ENCODE measurements around the gene ZBTB20. TPM values are rescaled to one million over a fixed set of nuclear protein-coding genes. Genes with fewer than 3 reads are reported as not detected.

ZBTB20 gene
- total RNA-seq, 1 experiment from 2014 or later: 12.8 TPM

- POLR2A ChIA-PET: no interaction called here
- Mint-ChIP-seq H3K4me3 (ENCODE audit: unreplicated experiment) (no peak overlapping the region), H3K4me1 (ENCODE audit: low read depth, unreplicated experiment) (peaks cover 6% of the 10 kb centered on the region), H3K27me3 (ENCODE audit: insufficient read depth, unreplicated experiment) (no peaks in the 10 kb centered on the region), H3K36me3 (ENCODE audit: insufficient read depth, unreplicated experiment) (no peaks in the 10 kb centered on the region), H3K27ac (ENCODE audit: unreplicated experiment) (no peak overlapping the region), H3K9me3 (ENCODE audit: unreplicated experiment) (no peaks in the 10 kb centered on the region)
- TF ChIP-seq, protein P1, sequence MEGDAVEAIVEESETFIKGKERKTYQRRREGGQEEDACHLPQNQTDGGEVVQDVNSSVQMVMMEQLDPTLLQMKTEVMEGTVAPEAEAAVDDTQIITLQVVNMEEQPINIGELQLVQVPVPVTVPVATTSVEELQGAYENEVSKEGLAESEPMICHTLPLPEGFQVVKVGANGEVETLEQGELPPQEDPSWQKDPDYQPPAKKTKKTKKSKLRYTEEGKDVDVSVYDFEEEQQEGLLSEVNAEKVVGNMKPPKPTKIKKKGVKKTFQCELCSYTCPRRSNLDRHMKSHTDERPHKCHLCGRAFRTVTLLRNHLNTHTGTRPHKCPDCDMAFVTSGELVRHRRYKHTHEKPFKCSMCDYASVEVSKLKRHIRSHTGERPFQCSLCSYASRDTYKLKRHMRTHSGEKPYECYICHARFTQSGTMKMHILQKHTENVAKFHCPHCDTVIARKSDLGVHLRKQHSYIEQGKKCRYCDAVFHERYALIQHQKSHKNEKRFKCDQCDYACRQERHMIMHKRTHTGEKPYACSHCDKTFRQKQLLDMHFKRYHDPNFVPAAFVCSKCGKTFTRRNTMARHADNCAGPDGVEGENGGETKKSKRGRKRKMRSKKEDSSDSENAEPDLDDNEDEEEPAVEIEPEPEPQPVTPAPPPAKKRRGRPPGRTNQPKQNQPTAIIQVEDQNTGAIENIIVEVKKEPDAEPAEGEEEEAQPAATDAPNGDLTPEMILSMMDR (IDR thresholded peaks at IDR 0.05; ENCODE audit: insufficient read depth in 1 of 2, low read depth in 1 of 2, low read length in 1 of 2, severe bottlenecking in 1 of 2, unreplicated experiment in 1 of 2): no peak
- Histone ChIP-seq H3K9me3 (no peaks in the 10 kb centered on the region), H3K36me3 (ENCODE audit: control insufficient read depth, insufficient read depth, low read length) (no peaks in the 10 kb centered on the region), H3K4me3 (ENCODE audit: low read depth, low read length) (no peak overlapping the region), H3K27me3 (replicated peaks; ENCODE audit: control insufficient read depth, insufficient read depth, low read length) (no peaks in the 10 kb centered on the region), H3K4me1 (peaks cover 8% of the 10 kb centered on the region)
- no peak for DNase-seq
- intact Hi-C loops (cut with micrococcal nuclease; ENCODE audit: unreplicated experiment): no loop called here
- CTCF ChIA-PET: no interaction called here
- no TSS peak for BruUV-seq (replicated peaks)
Measured at GRCh38 chr3:114481113-114481512, 666.0 kb downstream of the ZBTB20 start.

DNA sequence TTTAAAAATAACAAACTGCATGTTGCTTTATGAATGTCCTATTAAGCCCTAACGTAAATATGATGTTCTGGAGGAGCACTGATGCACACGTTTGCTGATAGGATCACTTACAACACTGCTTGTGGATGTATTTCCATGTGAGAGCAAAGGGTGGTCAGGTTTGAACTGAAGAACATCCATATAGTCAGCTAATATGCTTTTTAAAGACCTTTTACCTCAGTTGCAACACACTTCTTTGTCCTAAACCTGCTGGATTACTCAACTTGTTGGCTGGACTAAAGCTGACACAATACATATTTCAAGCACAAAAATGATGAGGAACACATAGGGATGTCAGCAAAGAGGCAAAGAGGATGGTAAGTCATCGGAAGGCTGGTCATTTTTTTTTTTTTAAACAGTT, 666.6 kb downstream of the ZBTB20 start:
- no peaks in the 10 kb centered on the region for H3K36me3 ChIP-seq (ENCODE audit: control insufficient read depth, insufficient read depth, low read length)
- ChIA-PET CTCF (no interaction called here), POLR2A (no interaction called here)
- no peaks in the 10 kb centered on the region for H3K27me3 ChIP-seq (replicated peaks; ENCODE audit: control insufficient read depth, insufficient read depth, low read length)
- Mint-ChIP-seq H3K36me3 (ENCODE audit: insufficient read depth, unreplicated experiment) (no peaks in the 10 kb centered on the region), H3K27me3 (ENCODE audit: insufficient read depth, unreplicated experiment) (no peaks in the 10 kb centered on the region), H3K9me3 (ENCODE audit: unreplicated experiment) (no peaks in the 10 kb centered on the region), H3K27ac (ENCODE audit: unreplicated experiment) (no peak overlapping the region), H3K4me3 (ENCODE audit: unreplicated experiment) (no peak overlapping the region), H3K4me1 (ENCODE audit: low read depth, unreplicated experiment) (peaks cover 8% of the 10 kb centered on the region)
- BruUV-seq (replicated peaks): no TSS peak
- no peak for DNase-seq
- H3K4me1 ChIP-seq: peaks cover 9% of the 10 kb centered on the region
- H3K4me3 ChIP-seq (ENCODE audit: low read depth, low read length): no peak overlapping the region
- TF ChIP-seq, protein P1 (IDR thresholded peaks at IDR 0.05; ENCODE audit: insufficient read depth in 1 of 2, low read depth in 1 of 2, low read length in 1 of 2, severe bottlenecking in 1 of 2, unreplicated experiment in 1 of 2): no peak
- intact Hi-C loops (cut with micrococcal nuclease; ENCODE audit: unreplicated experiment): no loop called here
- H3K9me3 ChIP-seq: no peaks in the 10 kb centered on the region

DNA sequence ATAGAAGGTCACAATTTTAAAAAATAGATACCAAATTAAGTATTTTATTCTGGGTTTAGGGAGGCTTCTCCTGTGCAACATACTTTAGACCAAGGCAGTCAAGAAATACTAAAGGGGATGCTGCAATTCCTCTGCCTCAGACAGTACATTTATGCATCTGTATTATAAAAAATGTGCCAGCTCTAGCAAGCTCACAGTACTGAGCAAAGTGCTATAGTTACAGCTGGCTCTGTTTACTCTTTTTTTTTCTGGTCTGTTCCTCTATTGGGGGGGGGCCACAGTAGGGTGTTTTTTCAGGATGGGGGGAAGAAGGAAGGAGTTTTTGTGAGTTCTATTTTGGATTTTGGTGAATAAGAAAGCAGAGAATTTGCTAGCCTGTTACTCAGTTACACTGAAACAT, 668.3 kb downstream of the ZBTB20 start:
- DNase-seq: no peak
- POLR2A ChIA-PET: no interaction called here
- no peak overlapping the region for H3K27ac Mint-ChIP-seq (ENCODE audit: unreplicated experiment)
- TF ChIP-seq, protein P1 (IDR thresholded peaks at IDR 0.05; ENCODE audit: insufficient read depth in 1 of 2, low read depth in 1 of 2, low read length in 1 of 2, severe bottlenecking in 1 of 2, unreplicated experiment in 1 of 2): no peak
- Histone ChIP-seq H3K9me3 (no peaks in the 10 kb centered on the region), H3K4me3 (ENCODE audit: low read depth, low read length) (no peak overlapping the region), H3K27me3 (replicated peaks; ENCODE audit: control insufficient read depth, insufficient read depth, low read length) (no peaks in the 10 kb centered on the region), H3K36me3 (ENCODE audit: control insufficient read depth, insufficient read depth, low read length) (no peaks in the 10 kb centered on the region), H3K4me1 (peaks cover 19% of the 10 kb centered on the region)
- intact Hi-C loops (cut with micrococcal nuclease; ENCODE audit: unreplicated experiment): no loop called here
- peaks cover 20% of the 10 kb centered on the region for H3K4me1 Mint-ChIP-seq (ENCODE audit: low read depth, unreplicated experiment)
- no peaks in the 10 kb centered on the region for H3K36me3 Mint-ChIP-seq (ENCODE audit: insufficient read depth, unreplicated experiment)
- H3K27me3 Mint-ChIP-seq (ENCODE audit: insufficient read depth, unreplicated experiment): no peaks in the 10 kb centered on the region
- H3K9me3 Mint-ChIP-seq (ENCODE audit: unreplicated experiment): no peaks in the 10 kb centered on the region
- H3K4me3 Mint-ChIP-seq (ENCODE audit: unreplicated experiment): no peak overlapping the region
- CTCF ChIA-PET: no interaction called here
- no TSS peak for BruUV-seq (replicated peaks)

Measured in Caco-2 (cell line).